Transverse colon (tissue), 4 donors: Measurements from ENCODE around the gene P3H1. TPM values are rescaled to one million over a fixed set of nuclear protein-coding genes. Genes with fewer than 3 reads are reported as not detected.
"Not testable (repeated sequence)": the region's sequence is repeated elsewhere in the genome, so short reads cannot be mapped to it uniquely, and the experiment has no call there.

Source experiments
- DNase-seq: peaks from one replicate; pipeline ENCODE4 v3.0.0-alpha.2; 2019
- H3K27ac ChIP-seq, 4 donors: fragments of 200-600 bp; sonication (generic); 2 replicates each; pipeline ENCODE4 v1.5.1; 2016 to 2018; ENCODE audit warnings: inconsistent platforms in 4 of 4
- H3K27me3 ChIP-seq: fragments of 200-600 bp; sonication (generic); 2 replicates; pipeline ENCODE4 v1.5.1; 2017; ENCODE audit warnings: inconsistent platforms
- H3K36me3 ChIP-seq, 4 donors: fragments of 200-600 bp; sonication (generic); 2 replicates each; pipeline ENCODE4 v1.5.1; 2017 to 2019; ENCODE audit warnings: inconsistent platforms in 4 of 4
- H3K4me1 ChIP-seq, 4 donors: fragments of 200-600 bp; sonication (generic); 2 replicates each; pipeline ENCODE4 v1.5.1; 2017 to 2020; ENCODE audit warnings: inconsistent platforms in 4 of 4
- H3K4me3 ChIP-seq, 4 donors: fragments of 200-600 bp; sonication (generic); 1 replicate in 1 of 4; 2 replicates in 3 of 4; pipeline versions ENCODE4 v1.5.1 to v1.6.1; 2017 to 2019; ENCODE audit warnings: inconsistent platforms in 4 of 4
- H3K9me3 ChIP-seq, 2 donors: fragments of 200-600 bp; sonication (generic); 2 replicates each; pipeline ENCODE4 v1.5.1; 2017 to 2019; ENCODE audit warnings: inconsistent platforms in 2 of 2
- EP300 ChIP-seq: sonication (generic); formaldehyde crosslinking; IDR thresholded peaks from one replicate; pipeline ENCODE4 v1.6.1; 2017; ENCODE audit warnings: antibody characterized with exemption, low read depth
- POLR2A ChIP-seq: fragments of 450-650 bp; IDR thresholded peaks from one replicate; pipeline ENCODE4 v1.6.1; 2016; ENCODE audit warnings: antibody characterized with exemption, mild to moderate bottlenecking, moderate library complexity
- POLR2AphosphoS5 ChIP-seq, 3 donors: sonication (generic); formaldehyde crosslinking; IDR thresholded peaks; one replicate each; pipeline ENCODE4 v1.6.1; 2016; ENCODE audit warnings: antibody characterized with exemption in 3 of 3
- WGBS, 2 donors: methylation state at CpG; one replicate each; pipeline ENCODE4 v1.1.5; 2018; ENCODE audit warnings: low coverage in 1 of 2; 5-methylcytosine and 5-hydroxymethylcytosine counted together
- in situ Hi-C, 4 donors: fragments of 200-750 bp; cut with MboI; loops; one replicate each; pipeline versions ENCODE4 v1.15.0 to v1.15.1; 2017; ENCODE audit warnings: low sequenced_read_pairs in 3 of 4, low pct_ligation_motif_present in 1 of 4, low pct_unique_long_range_greater_than_20kb in 1 of 4
- intact Hi-C: fragments of 100-400 bp; cut with DNase I; formaldehyde crosslinking; loops from one replicate; pipeline ENCODE4 v1.15.1; 2023; ENCODE audit warnings: low total_unique reads
- total RNA-seq, 4 donors: library from RNA; depleted of rRNA; stranded (reverse); fragments of >200 nt; gene quantifications; one replicate each; pipeline ENCODE4 v1.1.0, GENCODE V29; 2016
- TF ChIP-seq, protein P1 (sequence below), 5 experiments: fragments of 200-600 bp in 3 of 5; fragments of 450-650 bp in 2 of 5; sonication (generic) in 3 of 5; IDR thresholded peaks; 1 replicate in 2 of 5; 2 replicates in 3 of 5; pipeline ENCODE4 v1.5.1; 2016 to 2017; ENCODE audit warnings: antibody characterized with exemption in 5 of 5, inconsistent platforms in 3 of 5, mild to moderate bottlenecking in 2 of 5, moderate library complexity in 1 of 5

P3H1 gene
- total RNA-seq, 4 donors from 2014 or later: 8.7 to 37.2 (median 10.2) TPM

DNA sequence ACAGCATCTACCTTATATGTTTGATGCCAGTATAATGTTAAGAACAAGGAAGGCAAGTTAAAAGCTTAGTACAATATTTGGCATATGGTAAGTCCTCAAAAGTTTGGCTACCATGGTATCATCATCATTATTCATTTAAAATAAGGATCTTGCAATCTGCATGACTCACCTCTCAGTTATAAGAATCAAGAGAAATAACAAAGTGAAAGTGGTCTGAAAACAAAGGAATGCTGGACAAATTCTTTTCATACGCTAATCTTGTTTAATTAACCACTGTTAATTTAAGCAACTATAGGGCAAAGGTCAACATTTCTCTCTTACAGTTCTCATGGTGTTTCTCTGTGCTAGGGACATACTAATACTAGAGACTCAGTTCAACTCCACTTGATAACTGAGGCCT, 13.8 kb downstream of the P3H1 start:
- TF ChIP-seq POLR2A: no peak
- TF ChIP-seq, protein P1, sequence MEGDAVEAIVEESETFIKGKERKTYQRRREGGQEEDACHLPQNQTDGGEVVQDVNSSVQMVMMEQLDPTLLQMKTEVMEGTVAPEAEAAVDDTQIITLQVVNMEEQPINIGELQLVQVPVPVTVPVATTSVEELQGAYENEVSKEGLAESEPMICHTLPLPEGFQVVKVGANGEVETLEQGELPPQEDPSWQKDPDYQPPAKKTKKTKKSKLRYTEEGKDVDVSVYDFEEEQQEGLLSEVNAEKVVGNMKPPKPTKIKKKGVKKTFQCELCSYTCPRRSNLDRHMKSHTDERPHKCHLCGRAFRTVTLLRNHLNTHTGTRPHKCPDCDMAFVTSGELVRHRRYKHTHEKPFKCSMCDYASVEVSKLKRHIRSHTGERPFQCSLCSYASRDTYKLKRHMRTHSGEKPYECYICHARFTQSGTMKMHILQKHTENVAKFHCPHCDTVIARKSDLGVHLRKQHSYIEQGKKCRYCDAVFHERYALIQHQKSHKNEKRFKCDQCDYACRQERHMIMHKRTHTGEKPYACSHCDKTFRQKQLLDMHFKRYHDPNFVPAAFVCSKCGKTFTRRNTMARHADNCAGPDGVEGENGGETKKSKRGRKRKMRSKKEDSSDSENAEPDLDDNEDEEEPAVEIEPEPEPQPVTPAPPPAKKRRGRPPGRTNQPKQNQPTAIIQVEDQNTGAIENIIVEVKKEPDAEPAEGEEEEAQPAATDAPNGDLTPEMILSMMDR (IDR thresholded peaks at IDR 0.05): no peak
- no peak for TF ChIP-seq POLR2AphosphoS5 (IDR thresholded peaks at IDR 0.05)
- TF ChIP-seq EP300: no peak
- Histone ChIP-seq H3K36me3 (peaks cover 0 to 16% (median 2%) of the 10 kb centered on the region in 4 donors), H3K9me3 (no peaks in the 10 kb centered on the region), H3K27me3 (no peaks in the 10 kb centered on the region), H3K4me3 (no peak overlapping the region), H3K27ac (no peak overlapping the region), H3K4me1 (no peaks in the 10 kb centered on the region)
- WGBS, 2 donors: 86 to 91% methylated on average over 1 of the region's 1 CpG
- no peak for DNase-seq
- in situ Hi-C loops: loop anchor here in 2 of 4 donors (25.0 kb wide), 1 partner anchor 416 kb away; the partner anchor contains the start of gene FOXJ3 (in 2 of the 2)
- intact Hi-C loops: no loop called here

DNA sequence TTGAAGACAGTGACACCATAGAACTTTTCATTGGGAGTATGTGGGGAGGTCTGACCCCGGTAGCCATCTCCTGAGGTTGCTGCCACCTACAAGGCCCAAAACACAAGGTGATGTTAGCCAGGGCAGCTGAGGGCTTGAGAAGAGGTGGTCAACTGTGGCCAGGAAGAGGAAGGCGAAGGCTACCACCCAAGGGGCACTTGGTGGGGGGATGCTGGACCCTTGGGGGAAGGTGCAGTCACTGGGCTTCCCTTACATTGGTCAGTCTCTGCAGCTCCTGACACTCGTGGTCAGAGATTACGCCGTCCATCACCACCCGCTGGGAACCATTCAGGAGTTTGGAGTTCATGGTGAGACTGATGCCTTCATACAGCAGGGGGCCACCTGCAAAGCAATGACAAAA, 14.5 kb downstream of the P3H1 start:
- no peak for DNase-seq
- 93% methylated on average over 6 of the region's 6 CpGs; no CpG with 5 or more reads in 1 of the 2 donors for WGBS, 2 donors
- peaks cover 0 to 16% (median 2%) of the 10 kb centered on the region in 4 donors for H3K36me3 ChIP-seq
- in situ Hi-C loops (loop anchor here in 2 of 4 donors (25.0 kb wide), 1 partner anchor 415 kb away; the partner anchor contains the start of gene FOXJ3 (in 2 of the 2)), intact Hi-C loops (no loop called here)
- H3K27ac ChIP-seq: no peak overlapping the region
- H3K27me3 ChIP-seq: no peaks in the 10 kb centered on the region
- H3K4me3 ChIP-seq: no peak overlapping the region
- no peaks in the 10 kb centered on the region for H3K9me3 ChIP-seq
- no peaks in the 10 kb centered on the region for H3K4me1 ChIP-seq
- TF ChIP-seq, protein P1 (IDR thresholded peaks at IDR 0.05): no peak
- TF ChIP-seq EP300: no peak
- TF ChIP-seq POLR2A: no peak
- TF ChIP-seq POLR2AphosphoS5 (IDR thresholded peaks at IDR 0.05): no peak

DNA sequence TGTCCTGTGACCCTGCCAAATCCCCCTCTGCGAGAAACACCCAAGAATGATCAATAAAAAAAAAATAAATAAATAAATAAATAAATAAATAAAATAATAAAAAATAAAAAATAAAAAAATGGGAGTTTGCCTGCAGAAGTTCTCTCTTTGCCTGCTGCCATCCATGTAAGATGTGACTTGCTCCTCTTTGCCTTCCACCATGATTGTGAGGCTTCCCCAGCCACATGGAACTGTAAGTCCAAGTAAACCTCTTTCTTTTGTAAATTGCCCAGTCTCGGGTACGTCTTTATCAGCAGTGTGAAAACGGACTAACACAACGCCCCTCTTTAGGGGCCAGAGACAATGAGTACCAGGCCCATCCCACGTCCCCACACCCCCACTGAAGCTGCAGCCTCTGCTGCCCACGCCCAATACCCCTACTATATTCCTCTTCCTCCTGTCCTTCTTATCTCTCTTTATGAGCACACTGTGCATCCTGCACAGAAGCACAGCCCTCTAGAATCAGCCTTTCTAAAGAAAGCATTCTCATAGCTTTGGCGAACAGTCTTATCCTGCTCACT, 15.2 kb downstream of the P3H1 start:
- H3K9me3 ChIP-seq, DNase-seq, H3K4me1 ChIP-seq, H3K27ac ChIP-seq, intact Hi-C loops, H3K4me3 ChIP-seq, H3K27me3 ChIP-seq: not testable (repeated sequence)
- H3K36me3 ChIP-seq: peaks cover 0 to 16% (median 2%) of the 10 kb centered on the region in 4 donors
- in situ Hi-C loops: loop anchor here in 2 of 4 donors (25.0 kb wide), 1 partner anchor 414 kb away; the partner anchor contains the start of gene FOXJ3 (in 2 of the 2)
- 97 to 100% methylated on average over 4 to 8 of the region's 8 CpGs for WGBS, 2 donors

DNA sequence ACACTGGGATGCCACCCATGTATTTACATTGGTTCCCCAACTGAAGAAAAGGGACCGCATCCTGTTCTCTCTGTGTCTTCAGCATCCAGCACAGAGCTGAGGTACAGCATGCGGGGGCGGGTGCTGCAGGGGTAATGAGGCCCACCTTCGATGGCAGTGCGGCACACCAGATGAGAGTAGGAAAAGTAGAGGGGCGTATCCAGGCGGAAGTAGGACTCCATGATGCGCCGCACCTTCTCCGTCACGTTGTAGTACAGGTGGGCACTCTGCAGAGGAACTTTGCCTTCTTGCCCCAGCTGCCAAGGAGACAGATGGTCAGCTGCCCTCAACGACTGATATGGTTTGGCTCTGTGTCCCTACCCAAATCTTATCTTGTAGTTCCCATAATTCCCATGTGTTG, 16.8 kb downstream of the P3H1 start:
- no peak for DNase-seq
- Histone ChIP-seq H3K36me3 (peaks cover 0 to 16% (median 2%) of the 10 kb centered on the region in 4 donors), H3K4me3 (no peak overlapping the region), H3K9me3 (no peaks in the 10 kb centered on the region), H3K27me3 (no peaks in the 10 kb centered on the region), H3K4me1 (no peaks in the 10 kb centered on the region), H3K27ac (no peak overlapping the region)
- intact Hi-C loops (no loop called here), in situ Hi-C loops (loop anchor here in 2 of 4 donors (25.0 kb wide), 1 partner anchor 413 kb away; the partner anchor contains the start of gene FOXJ3 (in 2 of the 2))
- WGBS, 2 donors: 98% methylated on average over 12 of the region's 12 CpGs; no CpG with 5 or more reads in 1 of the 2 donors
- TF ChIP-seq EP300 (no peak), POLR2AphosphoS5 (IDR thresholded peaks at IDR 0.05) (no peak), POLR2A (no peak)
- TF ChIP-seq, protein P1 (IDR thresholded peaks at IDR 0.05): no peak
